Measurements from ENCODE around the gene MATN3. TPM values are rescaled to one million over a fixed set of nuclear protein-coding genes. Genes with fewer than 3 reads are reported as not detected.

The MATN3 gene
- total RNA-seq, 1 donor from 2014 or later = 0.41 TPM

DNA sequence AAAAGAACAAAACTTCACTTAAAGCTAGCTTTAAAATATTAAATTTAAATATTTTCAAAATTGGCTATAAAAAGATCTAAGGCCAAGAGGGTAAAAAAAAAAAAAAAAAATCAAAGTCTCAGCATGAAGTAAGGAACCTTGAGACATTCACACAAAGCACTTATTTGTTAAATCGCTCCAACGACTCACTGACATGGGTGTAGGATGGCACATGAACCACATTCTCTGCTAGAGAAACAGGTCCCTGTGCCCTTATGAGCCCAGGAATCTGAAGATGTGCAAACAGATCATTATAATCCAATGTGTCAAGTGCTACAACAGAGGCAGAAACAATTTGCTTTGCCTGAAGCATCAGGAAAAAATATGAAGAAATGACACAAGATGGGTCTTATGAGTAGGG is 25.2 kb upstream of the MATN3 start:
- no peak for DNase-seq

DNA sequence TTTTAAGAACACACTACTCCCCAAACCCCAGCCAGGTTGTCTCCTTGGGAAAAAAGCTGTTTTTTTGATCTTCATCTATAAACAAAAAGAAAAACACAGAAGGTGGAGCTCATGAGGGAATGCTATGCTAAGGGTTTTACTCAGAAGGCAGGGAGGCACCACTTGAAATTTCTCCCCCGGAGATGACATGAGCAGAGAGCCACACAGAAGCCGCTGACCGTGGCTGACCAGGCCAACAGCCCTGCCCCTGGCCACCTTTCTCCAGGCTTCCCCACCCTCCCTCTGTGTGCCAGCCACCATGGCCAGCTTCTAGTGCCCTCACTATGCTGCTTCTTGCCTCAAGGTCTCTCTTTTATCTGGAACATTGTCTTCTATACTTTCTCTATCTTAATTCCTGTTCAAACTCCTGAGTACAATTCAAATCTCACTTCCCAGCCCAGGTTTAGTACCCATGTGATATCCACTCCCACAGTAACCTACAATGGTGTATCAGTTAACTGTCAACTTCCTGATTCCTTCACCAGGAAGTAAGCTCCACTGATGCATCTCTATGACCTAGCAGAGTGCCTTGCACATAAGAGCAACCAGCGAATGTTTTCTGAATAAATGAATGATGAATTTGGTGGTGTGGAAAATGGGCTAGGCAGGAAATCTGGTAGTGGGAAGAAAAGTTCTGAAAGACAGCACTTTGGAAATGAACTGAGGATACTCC is 23.6 kb upstream of the MATN3 start:
- no peak for DNase-seq

DNA sequence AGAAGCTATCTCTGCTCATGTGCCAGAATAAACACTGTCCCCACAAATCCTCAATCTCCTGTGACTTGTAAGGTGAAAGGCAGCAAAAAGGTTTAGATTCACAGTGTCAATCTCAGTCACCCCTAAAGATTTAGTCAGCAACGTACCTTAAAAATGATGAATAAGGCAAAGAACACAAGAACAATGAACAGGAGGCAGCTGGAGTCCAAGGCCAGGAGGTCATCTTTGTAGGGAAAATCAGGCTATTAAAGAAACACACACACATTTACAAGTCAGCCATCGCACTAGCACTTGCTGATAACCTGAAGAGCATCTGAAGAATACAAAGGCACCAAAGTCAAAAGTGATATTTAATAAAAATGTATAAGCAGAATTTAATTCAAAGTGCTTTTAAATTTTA is 22.4 kb upstream of the MATN3 start:
- no peak for DNase-seq

DNA sequence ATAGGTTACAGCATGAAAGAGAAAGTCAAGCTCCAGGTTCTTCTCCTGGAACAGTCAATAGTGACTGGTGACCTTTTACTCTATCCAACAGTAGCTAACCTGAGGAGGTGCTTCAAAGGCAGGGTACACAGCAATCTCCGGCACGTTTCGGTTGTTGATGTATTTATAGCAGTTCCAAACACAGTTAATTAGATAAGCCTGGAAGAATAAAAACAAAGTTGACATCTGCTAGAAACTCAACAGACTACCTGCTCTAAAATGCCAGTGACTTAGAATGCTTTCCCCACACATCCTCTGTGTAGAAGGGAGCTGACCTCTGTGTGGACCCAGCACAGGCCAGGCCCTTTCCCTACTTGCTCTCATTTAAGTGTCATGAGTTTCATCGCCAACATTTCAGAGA is 21.8 kb upstream of the MATN3 start:
- no peak for DNase-seq

DNA sequence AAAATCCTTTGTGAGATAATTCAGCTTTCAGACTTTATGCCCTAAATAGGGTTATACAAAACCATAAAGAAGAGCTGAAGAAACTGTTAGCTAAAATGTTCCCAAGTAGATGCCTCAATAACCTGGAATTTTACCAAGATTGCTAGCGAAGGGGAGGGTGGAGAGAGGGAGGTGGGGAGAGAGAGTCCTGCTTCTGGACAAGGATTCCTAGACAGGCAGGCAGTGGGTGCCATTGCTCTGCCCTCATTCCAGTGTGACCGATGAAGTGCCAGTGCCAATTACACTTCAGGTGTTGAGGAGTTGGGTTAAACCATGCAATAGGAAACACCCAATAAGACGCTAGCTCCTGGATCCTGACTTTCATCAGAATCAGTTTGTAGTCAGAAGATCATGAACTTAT is 20.9 kb upstream of the MATN3 start:
- DNase-seq = no peak

DNA sequence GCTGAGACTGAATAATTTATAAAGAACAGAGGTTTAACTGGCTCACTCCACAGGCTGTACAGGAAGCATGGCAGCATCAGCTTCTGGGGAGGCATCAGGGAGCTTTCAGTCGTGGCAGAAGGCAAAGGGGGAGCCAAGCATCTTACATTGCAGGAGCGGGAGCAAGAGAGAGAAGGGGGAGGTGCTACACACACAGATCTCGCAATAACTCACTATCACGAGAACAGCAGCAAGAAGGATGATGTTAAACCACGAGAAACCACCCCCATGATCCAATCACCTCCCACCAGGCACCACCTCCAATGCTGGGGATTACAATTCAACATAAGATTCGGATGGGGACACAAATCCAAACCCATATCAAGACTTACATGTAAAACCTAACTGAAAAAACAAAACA is 17.8 kb upstream of the MATN3 start:
- no peak for DNase-seq

DNA sequence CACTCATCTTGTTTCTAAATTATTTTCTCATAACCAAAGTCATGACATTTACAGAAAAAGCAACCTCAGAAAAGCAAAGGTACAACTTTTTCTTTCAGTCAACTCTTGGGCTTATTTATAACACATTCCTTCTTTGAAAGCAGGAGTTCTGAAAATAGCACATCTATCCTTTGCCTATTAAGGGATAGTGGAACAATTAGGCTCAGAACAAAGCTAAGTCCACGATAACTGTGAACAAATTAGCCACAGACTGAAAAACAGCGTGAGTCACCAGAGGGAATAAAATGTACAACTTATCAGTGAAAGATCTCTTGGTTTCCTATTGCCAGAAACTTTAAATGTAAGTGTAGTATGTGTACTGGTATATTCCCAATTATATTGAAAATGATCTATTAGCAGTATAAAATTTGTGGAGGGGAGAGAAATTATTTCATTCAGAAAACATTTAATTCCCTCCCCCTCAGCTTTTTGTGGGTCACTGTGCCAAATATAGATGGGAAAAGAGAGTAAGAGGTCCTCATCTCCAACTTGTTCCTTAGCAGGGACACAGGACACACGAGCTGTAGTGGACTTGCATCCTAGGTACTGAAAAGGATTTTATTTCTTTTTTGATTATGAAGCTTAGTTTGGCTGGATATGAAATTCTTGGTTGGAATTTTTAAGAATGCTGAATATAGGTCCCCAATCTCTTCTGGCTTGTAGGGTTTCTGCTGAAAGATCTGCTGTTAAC is 15.4 kb upstream of the MATN3 start:
- DNase-seq = no peak

DNA sequence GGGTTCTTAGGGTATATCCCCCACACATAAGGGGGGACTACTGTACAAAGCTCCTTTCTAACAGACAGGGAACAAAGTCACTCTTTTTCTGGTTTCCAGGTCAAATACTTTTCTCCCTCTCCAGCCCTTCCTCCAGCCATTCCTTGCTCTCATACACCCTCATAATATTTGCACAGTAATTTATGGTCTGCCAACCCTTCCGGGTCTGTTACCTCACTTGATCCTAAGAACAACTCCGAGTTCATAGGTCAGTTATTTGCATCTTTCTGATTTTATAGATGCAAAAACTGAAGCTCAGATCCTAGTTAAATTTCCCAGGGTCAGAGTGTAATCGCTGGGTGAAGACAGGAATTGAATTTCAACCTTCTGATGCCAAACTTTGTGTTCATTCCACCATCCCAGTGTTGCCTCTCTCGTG is 14.8 kb upstream of the MATN3 start:
- no peak for DNase-seq

GRCh38 chr2:20025065-20025786 is 12.8 kb upstream of the MATN3 start:
- no peak for DNase-seq

GRCh38 chr2:20023688-20024087 is 11.2 kb upstream of the MATN3 start:
- DNase-seq = no peak

GRCh38 chr2:20021405-20022009 is 9.0 kb upstream of the MATN3 start:
- DNase-seq = no peak

DNA sequence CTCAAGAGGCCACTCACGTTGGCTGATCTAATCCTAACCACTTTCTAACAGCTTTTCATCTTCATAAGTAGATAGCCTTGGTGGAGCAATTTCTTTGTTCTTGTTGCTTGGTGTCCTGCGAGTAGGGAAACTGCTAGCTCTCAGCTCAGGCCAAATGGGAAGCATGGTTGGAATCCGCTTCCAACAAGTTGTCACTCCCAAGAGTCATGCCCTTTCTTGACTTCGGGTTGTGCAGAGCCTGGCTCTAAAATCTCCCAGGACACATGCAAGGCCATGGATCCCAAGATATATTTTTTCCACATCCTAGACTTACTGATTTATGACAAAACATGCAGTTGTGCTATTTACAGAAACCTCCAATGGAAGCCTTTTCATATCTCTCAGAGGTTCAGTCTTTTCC is 7.3 kb upstream of the MATN3 start:
- no peak for DNase-seq

- no peak for DNase-seq
Observed at GRCh38 chr2:20018601-20019152, 6.2 kb upstream of the MATN3 start.

- no peak for DNase-seq
Observed at GRCh38 chr2:20016346-20016745, 3.9 kb upstream of the MATN3 start.

DNA sequence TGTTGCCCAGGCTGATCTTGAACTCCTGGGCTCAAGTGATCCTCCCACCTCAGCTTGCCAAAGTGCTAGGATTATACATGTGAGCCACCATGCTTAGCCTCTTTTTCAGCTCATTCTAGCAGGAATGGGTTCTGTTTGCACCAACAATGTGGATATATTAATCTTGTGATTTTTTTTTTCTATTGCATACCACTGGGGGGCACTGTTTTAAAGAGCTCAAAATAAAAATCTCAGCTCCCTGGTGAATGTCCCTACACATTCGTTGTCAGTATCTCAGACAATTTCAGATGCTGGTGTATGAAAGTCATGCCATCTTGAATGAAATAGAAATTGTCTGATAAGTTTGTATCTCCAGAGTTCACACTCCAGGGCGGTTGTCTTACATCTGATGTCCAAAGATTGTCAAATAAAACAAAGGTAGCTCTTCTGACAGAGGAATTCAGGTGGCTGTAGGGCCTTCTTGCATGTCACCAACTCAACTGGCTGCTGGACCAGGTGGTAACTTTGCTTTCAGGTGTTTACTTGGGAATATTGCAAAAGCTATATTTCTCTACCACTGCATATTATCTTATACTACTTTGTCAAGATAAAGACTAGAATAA is 3.1 kb upstream of the MATN3 start:
- DNase-seq = peak; percentile 85

GRCh38 chr2:20013126-20013849 is 820 bp upstream of the MATN3 start:
- peak; percentile 51 for DNase-seq

DNA sequence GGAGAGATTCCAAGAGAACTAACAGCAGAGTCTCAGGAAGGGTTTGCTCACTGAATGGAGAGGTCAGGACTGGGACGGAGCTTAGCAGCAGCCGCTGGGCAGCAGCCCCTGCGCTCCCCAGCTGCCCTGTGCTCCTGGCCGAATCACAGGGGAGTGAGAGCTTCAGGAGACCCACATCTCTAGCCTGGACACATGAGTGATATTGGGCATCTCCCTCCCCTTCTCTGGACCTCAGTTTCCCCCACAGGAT is 511 bp downstream of the MATN3 start:
- no peak for DNase-seq

DNA sequence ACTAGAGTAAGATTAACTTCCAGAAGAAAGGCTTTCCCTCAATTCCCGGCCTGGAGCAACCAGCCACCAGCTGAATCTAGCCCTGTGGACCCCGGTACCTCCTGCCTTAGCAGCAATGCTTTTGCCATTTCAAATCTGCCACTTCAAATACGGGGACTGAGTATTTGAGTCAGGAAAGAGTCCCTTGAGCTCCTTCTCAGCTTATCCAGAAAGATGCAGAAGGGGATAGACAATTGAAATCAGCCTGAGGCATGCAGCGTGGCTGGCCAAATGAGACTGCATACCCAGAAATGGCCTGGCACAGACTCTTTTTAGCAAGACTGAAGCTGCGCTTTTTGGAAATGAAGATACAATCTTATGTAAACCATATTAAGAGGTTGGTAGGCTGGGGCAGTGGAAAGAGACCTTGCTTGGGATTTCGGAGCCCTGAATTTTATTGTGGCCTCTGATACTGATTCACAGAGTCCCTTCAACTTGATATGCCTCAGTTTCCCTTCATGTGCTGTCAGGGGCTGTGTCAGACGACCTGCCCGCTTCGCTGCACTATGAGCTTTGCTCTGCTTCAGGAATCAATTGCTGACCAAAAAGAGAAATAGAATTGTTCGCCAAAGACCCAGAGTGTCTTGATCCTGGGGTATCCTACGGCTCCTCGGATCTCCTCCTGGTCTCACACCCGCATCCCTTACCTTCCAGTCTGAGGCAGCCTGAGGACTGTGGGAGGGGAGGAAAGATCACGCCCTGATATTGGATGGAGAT is 1.0 kb downstream of the MATN3 start:
- DNase-seq = no peak

DNA sequence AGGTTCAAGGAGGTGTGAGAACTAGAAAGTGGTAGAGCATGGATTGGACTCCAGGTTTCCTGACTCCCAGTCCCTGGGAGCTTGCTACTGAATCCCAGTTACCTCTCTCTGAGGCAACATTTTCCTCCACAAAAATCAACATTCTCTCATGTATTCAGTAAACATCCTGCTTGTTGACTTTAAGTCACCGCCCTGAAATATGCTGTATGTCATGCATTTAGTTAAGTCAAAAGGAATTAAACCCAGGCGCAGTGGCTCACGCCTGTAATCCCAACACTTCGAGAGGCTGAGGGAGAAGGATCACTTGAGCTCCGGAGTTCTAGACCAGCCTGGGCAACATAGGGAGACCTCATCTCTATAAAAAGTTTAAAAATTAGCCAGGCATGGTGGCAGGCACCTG is 3.8 kb downstream of the MATN3 start:
- DNase-seq = peak; percentile 33

- DNase-seq = no peak
Observed at GRCh38 chr2:20005891-20006470, 6.5 kb downstream of the MATN3 start.

Measured in tongue (tissue), 2 donors.